GM18517 (cell line): ENCODE results near the gene GUCY2D.

Experiments
- ATAC-seq: cut with Tn5 transposase; IDR thresholded peaks from one replicate; pipeline ENCODE4 v1.9.1; 2021; ENCODE audit warnings: mild to moderate bottlenecking, moderate library complexity; ENCODE audit not compliant: unreplicated experiment

GUCY2D gene

DNA sequence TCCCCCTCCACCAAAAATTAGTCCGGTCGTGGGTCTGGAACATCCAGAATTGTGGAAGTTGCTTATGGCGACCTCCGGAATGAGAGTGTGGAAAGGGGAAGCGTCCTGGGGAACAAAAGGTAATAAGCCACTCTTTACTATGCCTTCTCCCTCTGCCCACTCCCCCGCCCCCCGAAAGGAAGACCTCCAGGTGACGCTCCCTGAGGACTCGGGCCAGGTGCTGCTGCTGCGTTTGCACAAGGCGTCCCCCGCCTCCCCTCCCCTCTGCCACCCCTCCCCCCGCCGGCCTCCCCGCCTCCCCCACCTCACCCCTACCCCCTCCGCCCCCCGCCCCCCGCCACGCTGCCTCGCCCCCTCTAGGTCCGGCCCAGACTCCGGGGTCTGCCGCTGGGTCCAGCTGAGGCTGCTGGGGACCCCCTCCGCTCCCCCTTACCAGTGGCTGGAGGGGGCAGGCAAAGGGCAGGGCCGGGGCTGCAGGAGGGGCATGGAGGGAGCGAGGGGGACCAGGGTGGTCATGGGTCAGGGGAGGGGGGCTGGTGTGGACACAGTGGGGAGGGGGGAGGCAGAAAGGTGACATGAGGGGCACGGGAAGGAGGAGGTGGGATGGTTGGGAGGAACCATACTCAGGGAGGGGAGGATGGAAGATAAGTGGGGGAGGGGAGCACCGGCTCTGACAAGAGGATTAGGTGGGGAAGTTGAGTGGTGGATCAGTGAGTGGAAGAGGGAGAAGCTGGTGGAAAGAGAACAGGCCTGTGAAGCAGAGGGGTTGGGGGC, 61.5 kb downstream of the GUCY2D start:
- ATAC-seq, result no peak

DNA sequence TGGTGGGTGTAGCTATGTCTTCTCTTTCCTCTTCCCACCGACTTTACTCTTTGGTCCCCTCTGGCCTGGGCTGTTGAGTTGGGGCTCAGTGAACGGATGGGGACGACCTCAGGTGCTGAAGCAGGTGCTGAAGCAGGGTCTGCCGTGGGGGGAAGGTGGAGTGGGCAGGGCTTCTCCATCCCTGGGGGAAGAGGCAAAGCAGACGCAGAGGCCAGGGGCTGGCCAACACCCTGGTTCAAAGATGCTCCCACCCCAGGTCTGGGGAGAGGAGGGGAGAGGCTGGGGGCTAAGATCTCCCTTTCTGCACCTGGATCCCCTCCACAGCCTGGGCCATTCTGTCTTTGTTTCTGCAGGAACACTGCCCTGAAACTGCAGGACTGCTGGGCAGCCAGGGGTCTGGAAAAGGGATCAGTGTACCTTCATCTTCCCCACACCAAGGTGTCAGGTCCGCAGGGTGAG, 62.2 kb downstream of the GUCY2D start:
- no peak for ATAC-seq

GRCh38 chr17:8066841-8067775, 64.7 kb downstream of the GUCY2D start:
- ATAC-seq, result no peak

GRCh38 chr17:8067806-8068205, 65.4 kb downstream of the GUCY2D start:
- ATAC-seq, result no peak

- ATAC-seq, result no peak
Observed at GRCh38 chr17:8068736-8069586, 66.5 kb downstream of the GUCY2D start.

GRCh38 chr17:8069587-8069860, 67.1 kb downstream of the GUCY2D start:
- ATAC-seq, result no peak
